ENCODE data around the gene NPBWR2.

- no peak for TF ChIP-seq CTCF (IDR thresholded peaks at IDR 0.05)
- no peak for TF ChIP-seq POLR2A (IDR thresholded peaks at IDR 0.05)
Measured at GRCh38 chr20:64149809-64150560, 42.6 kb upstream of the NPBWR2 start.
